ENCODE results near the gene DRG2. TPM values are rescaled to one million over a fixed set of nuclear protein-coding genes. Genes with fewer than 3 reads are reported as not detected.

Gene DRG2
- total RNA-seq, 6 experiments from 2014 or later, result 10.4 to 28.8 (median 17.3) TPM

- Histone ChIP-seq H3K36me3 (no peaks in the 10 kb centered on the region), H3K4me1 (peaks cover 0 to 2% (median 0%) of the 10 kb centered on the region in 4 donors), H3K4me3 (no peak overlapping the region), H3K27ac (no peak overlapping the region), H3K27me3 (no peaks in the 10 kb centered on the region), H3K9me3 (no peaks in the 10 kb centered on the region)
- ATAC-seq (no peak), DNase-seq (no peak)
- intact Hi-C loops (cut with DNase I), result no loop called here
- WGBS (ENCODE audit: insufficient coverage, low coverage, low lambda C conversion rate, missing lambda C conversion rate), result 63% methylated on average over 4 of the region's 7 CpGs
- no peak for TF ChIP-seq POLR2A (IDR thresholded peaks at IDR 0.05)
- TF ChIP-seq, protein P1, sequence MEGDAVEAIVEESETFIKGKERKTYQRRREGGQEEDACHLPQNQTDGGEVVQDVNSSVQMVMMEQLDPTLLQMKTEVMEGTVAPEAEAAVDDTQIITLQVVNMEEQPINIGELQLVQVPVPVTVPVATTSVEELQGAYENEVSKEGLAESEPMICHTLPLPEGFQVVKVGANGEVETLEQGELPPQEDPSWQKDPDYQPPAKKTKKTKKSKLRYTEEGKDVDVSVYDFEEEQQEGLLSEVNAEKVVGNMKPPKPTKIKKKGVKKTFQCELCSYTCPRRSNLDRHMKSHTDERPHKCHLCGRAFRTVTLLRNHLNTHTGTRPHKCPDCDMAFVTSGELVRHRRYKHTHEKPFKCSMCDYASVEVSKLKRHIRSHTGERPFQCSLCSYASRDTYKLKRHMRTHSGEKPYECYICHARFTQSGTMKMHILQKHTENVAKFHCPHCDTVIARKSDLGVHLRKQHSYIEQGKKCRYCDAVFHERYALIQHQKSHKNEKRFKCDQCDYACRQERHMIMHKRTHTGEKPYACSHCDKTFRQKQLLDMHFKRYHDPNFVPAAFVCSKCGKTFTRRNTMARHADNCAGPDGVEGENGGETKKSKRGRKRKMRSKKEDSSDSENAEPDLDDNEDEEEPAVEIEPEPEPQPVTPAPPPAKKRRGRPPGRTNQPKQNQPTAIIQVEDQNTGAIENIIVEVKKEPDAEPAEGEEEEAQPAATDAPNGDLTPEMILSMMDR (IDR thresholded peaks at IDR 0.05), result no peak
These were observed 10.8 kb upstream of the DRG2 start for GRCh38 chr17:18076936-18077335.

- 69% methylated on average over 4 of the region's 4 CpGs for WGBS (ENCODE audit: insufficient coverage, low coverage, low lambda C conversion rate, missing lambda C conversion rate)
- TF ChIP-seq, protein P1 (IDR thresholded peaks at IDR 0.05), result no peak
- no peak for TF ChIP-seq POLR2A (IDR thresholded peaks at IDR 0.05)
- no peak for DNase-seq
- peaks cover 0 to 2% (median 0%) of the 10 kb centered on the region in 4 donors for H3K4me1 ChIP-seq
- ATAC-seq, result no peak
- H3K4me3 ChIP-seq, result no peak overlapping the region
- intact Hi-C loops (cut with DNase I), result no loop called here
- H3K36me3 ChIP-seq, result no peaks in the 10 kb centered on the region
- no peaks in the 10 kb centered on the region for H3K9me3 ChIP-seq
- H3K27me3 ChIP-seq, result no peaks in the 10 kb centered on the region
- H3K27ac ChIP-seq, result no peak overlapping the region
These were observed 8.2 kb upstream of the DRG2 start for GRCh38 chr17:18079543-18079942.

- no peak for ATAC-seq
- H3K36me3 ChIP-seq, result no peaks in the 10 kb centered on the region
- DNase-seq, result no peak
- H3K27me3 ChIP-seq, result no peaks in the 10 kb centered on the region
- H3K4me3 ChIP-seq, result no peak overlapping the region
- WGBS (ENCODE audit: insufficient coverage, low coverage, low lambda C conversion rate, missing lambda C conversion rate), result 80% methylated on average over 4 of the region's 4 CpGs
- H3K4me1 ChIP-seq, result peaks cover 0 to 13% (median 0%) of the 10 kb centered on the region in 4 donors
- no peaks in the 10 kb centered on the region for H3K9me3 ChIP-seq
- intact Hi-C loops (cut with DNase I), result no loop called here
- no peak for TF ChIP-seq POLR2A (IDR thresholded peaks at IDR 0.05)
- TF ChIP-seq, protein P1 (IDR thresholded peaks at IDR 0.05), result no peak
- H3K27ac ChIP-seq, result no peak overlapping the region
These were observed 3.5 kb upstream of the DRG2 start for GRCh38 chr17:18084256-18084655.

- WGBS (ENCODE audit: insufficient coverage, low coverage, low lambda C conversion rate, missing lambda C conversion rate), result 100% methylated on average over 2 of the region's 2 CpGs
- no peak for TF ChIP-seq POLR2A (IDR thresholded peaks at IDR 0.05)
- TF ChIP-seq, protein P1 (IDR thresholded peaks at IDR 0.05), result no peak
- no peak for ATAC-seq
- peaks cover 0 to 13% (median 0%) of the 10 kb centered on the region in 4 donors for H3K4me1 ChIP-seq
- H3K27ac ChIP-seq, result no peak overlapping the region
- intact Hi-C loops (cut with DNase I), result no loop called here
- peaks cover 0 to 11% (median 4%) of the 10 kb centered on the region in 4 donors for H3K36me3 ChIP-seq
- DNase-seq, result no peak
- no peak overlapping the region for H3K4me3 ChIP-seq
- H3K27me3 ChIP-seq, result no peaks in the 10 kb centered on the region
- no peaks in the 10 kb centered on the region for H3K9me3 ChIP-seq
These were observed 1.9 kb downstream of the DRG2 start for GRCh38 chr17:18089613-18090012.
